H1 (cell line): ENCODE measurements around the gene RNF225. TPM values are rescaled to one million over a fixed set of nuclear protein-coding genes. Genes with fewer than 3 reads are reported as not detected.

Experiments used
- CTCF ChIA-PET: fragments of 300-600 bp; sonication (Branson Sonifier 250); formaldehyde crosslinking; loops from one replicate; lab custom pipeline; 2021; ENCODE audit not compliant: partially characterized antibody; lab: Charles Lee
- POLR2A ChIA-PET: fragments of 300-600 bp; sonication (Branson Sonifier 250); formaldehyde crosslinking; loops from one replicate; lab custom pipeline; 2021; ENCODE audit warnings: inconsistent platforms; ENCODE audit not compliant: partially characterized antibody; lab: Charles Lee
- DNase-seq, 2 experiments: peaks; one replicate each; pipeline versions ENCODE4 v3.0.0 to v3.0.0-alpha.2; 2010 to 2022; ENCODE audit warnings: low spot score in 2 of 2, low read depth in 1 of 2, mixed read lengths in 1 of 2
- FAIRE-seq: peaks from 2 replicates; lab custom pipeline; 2011; peaks lifted over from hg19 to GRCh38; lab: Jason Lieb, UNC
- H2AFZ ChIP-seq: 2 replicates; pipeline ENCODE4 v1.8.1; 2012; ENCODE audit warnings: low read length, inconsistent platforms
- H2AK5ac ChIP-seq: 2 replicates; pipeline ENCODE4 v1.6.1; 2013; ENCODE audit warnings: low read depth, low read length
- H2BK120ac ChIP-seq: replicated peaks from 2 replicates; pipeline ENCODE3; 2013; ENCODE audit warnings: low read depth, low read length, inconsistent platforms
- H2BK12ac ChIP-seq: 2 replicates; pipeline ENCODE4 v1.6.1; 2013; ENCODE audit warnings: low read depth, low read length
- H2BK15ac ChIP-seq: 2 replicates; pipeline ENCODE4 v1.6.1; 2013; ENCODE audit warnings: low read length
- H2BK20ac ChIP-seq: 2 replicates; pipeline ENCODE4 v1.6.1; 2013; ENCODE audit warnings: low read length
- H2BK5ac ChIP-seq: 2 replicates; pipeline ENCODE4 v1.6.1; 2013; ENCODE audit warnings: low read depth, low read length
- H3K14ac ChIP-seq: 2 replicates; pipeline ENCODE4 v1.6.1; 2013; ENCODE audit warnings: inconsistent platforms; ENCODE audit not compliant: insufficient read length
- H3K18ac ChIP-seq: 2 replicates; pipeline ENCODE4 v1.6.1; 2013; ENCODE audit warnings: low read length; ENCODE audit errors: extremely low read depth
- H3K23ac ChIP-seq: 2 replicates; pipeline ENCODE4 v1.6.1; 2013; ENCODE audit warnings: inconsistent platforms; ENCODE audit not compliant: insufficient read length
- H3K23me2 ChIP-seq: 2 replicates; pipeline ENCODE4 v1.6.1; 2013; ENCODE audit warnings: low read depth, low read length
- H3K27ac ChIP-seq: 2 replicates; pipeline ENCODE4 v1.6.1; 2011; ENCODE audit warnings: low read depth, low read length, inconsistent platforms
- H3K27me3 ChIP-seq, 4 experiments: replicated peaks in 1 of 4; 1 replicate in 1 of 4; 2 replicates in 3 of 4; pipeline versions ENCODE4 v1.6.1 to v1.8.1; 2011 to 2013; ENCODE audit warnings: low read length in 3 of 4, mild to moderate bottlenecking in 3 of 4, inconsistent platforms in 2 of 4, mixed read lengths in 2 of 4, moderate library complexity in 1 of 4; ENCODE audit not compliant: control insufficient read depth in 3 of 4, insufficient read depth in 3 of 4; ENCODE audit errors: extremely low read depth in 1 of 4
- H3K36me3 ChIP-seq, 4 experiments: 2 replicates each; pipeline versions ENCODE4 v1.6.1 to v1.8.1; 2011 to 2013; ENCODE audit warnings: mild to moderate bottlenecking in 4 of 4, low read length in 3 of 4, moderate library complexity in 2 of 4, control low read depth in 1 of 4, inconsistent platforms in 1 of 4; ENCODE audit not compliant: insufficient read depth in 4 of 4, control insufficient read depth in 2 of 4
- H3K4ac ChIP-seq: replicated peaks from 2 replicates; pipeline ENCODE3; 2013; ENCODE audit warnings: low read length, low read depth, mixed read lengths, inconsistent platforms; ENCODE audit not compliant: insufficient read length
- H3K4me1 ChIP-seq, 4 experiments: replicated peaks in 1 of 4; 1 replicate in 1 of 4; 2 replicates in 3 of 4; pipeline versions ENCODE4 v1.6.1 to v1.8.1; 2011 to 2013; ENCODE audit warnings: low read length in 3 of 4, inconsistent platforms in 2 of 4, mixed read lengths in 1 of 4; ENCODE audit not compliant: insufficient read depth in 4 of 4, control insufficient read depth in 3 of 4
- H3K4me2 ChIP-seq, 2 experiments: 2 replicates each; pipeline versions ENCODE4 v1.6.1 to v1.8.1; 2011 to 2013; ENCODE audit warnings: low read depth in 2 of 2, low read length in 2 of 2, control low read depth in 1 of 2, inconsistent platforms in 1 of 2, mild to moderate bottlenecking in 1 of 2; ENCODE audit not compliant: insufficient read depth in 1 of 2
- H3K4me3 ChIP-seq, 4 experiments: fragments of 200-600, 300-600 bp in 1 of 4; sonication (generic), shearing (Covaris generic), sonication (Bioruptor Twin) in 1 of 4; 2 replicates each; pipeline versions ENCODE4 v1.5.1 to v1.8.1; 2011 to 2016; ENCODE audit warnings: low read length in 4 of 4, low read depth in 3 of 4, control low read depth in 2 of 4, inconsistent platforms in 2 of 4, mild to moderate bottlenecking in 2 of 4, mixed read lengths in 1 of 4, moderate library complexity in 1 of 4; ENCODE audit not compliant: insufficient read depth in 2 of 4; ENCODE audit errors: extremely low read depth in 1 of 4
- H3K56ac ChIP-seq: replicated peaks from 2 replicates; pipeline ENCODE3; 2013; ENCODE audit warnings: low read depth, mild to moderate bottlenecking, mixed read lengths, low read length, inconsistent platforms; ENCODE audit not compliant: insufficient read length
- H3K79me1 ChIP-seq: 2 replicates; pipeline ENCODE4 v1.6.1; 2013; ENCODE audit warnings: low read depth, low read length, control low read depth
- H3K79me2 ChIP-seq, 2 experiments: 2 replicates each; pipeline versions ENCODE4 v1.6.1 to v1.8.1; 2012 to 2013; ENCODE audit warnings: low read length in 2 of 2, mild to moderate bottlenecking in 2 of 2, inconsistent platforms in 1 of 2; ENCODE audit not compliant: insufficient read depth in 2 of 2, control insufficient read depth in 1 of 2
- H3K9ac ChIP-seq, 4 experiments: replicated peaks in 1 of 4; 1 replicate in 1 of 4; 2 replicates in 3 of 4; pipeline versions ENCODE4 v1.6.1 to v1.8.1; 2011 to 2013; ENCODE audit warnings: low read depth in 3 of 4, low read length in 3 of 4, control low read depth in 2 of 4, mild to moderate bottlenecking in 2 of 4, moderate library complexity in 2 of 4, inconsistent platforms in 1 of 4; ENCODE audit errors: extremely low read depth in 1 of 4
- H3K9me3 ChIP-seq, 2 experiments: 2 replicates each; pipeline versions ENCODE4 v1.6.1 to v1.8.1; 2012 to 2013; ENCODE audit warnings: mild to moderate bottlenecking in 2 of 2, moderate library complexity in 2 of 2, control low read depth in 1 of 2, inconsistent platforms in 1 of 2, low read depth in 1 of 2, low read length in 1 of 2, mixed read lengths in 1 of 2; ENCODE audit not compliant: insufficient read depth in 2 of 2
- H4K20me1 ChIP-seq, 2 experiments: replicated peaks in 1 of 2; 2 replicates each; pipeline versions ENCODE3 to v1.8.1; 2011 to 2013; ENCODE audit warnings: inconsistent platforms in 2 of 2, low read length in 2 of 2, mild to moderate bottlenecking in 1 of 2; ENCODE audit not compliant: insufficient read depth in 2 of 2, control insufficient read depth in 1 of 2
- H4K5ac ChIP-seq: 2 replicates; pipeline ENCODE4 v1.6.1; 2013; ENCODE audit warnings: low read length, low read depth, mixed read lengths, inconsistent platforms; ENCODE audit not compliant: insufficient read length
- H4K8ac ChIP-seq: 2 replicates; pipeline ENCODE4 v1.8.0; 2013; ENCODE audit warnings: mild to moderate bottlenecking, moderate library complexity, low read length, inconsistent platforms; ENCODE audit not compliant: insufficient read depth; ENCODE audit errors: extremely low read depth
- H4K91ac ChIP-seq: replicated peaks from 2 replicates; pipeline ENCODE3; 2013; ENCODE audit warnings: low read length, mixed read lengths, inconsistent platforms; ENCODE audit not compliant: insufficient read length
- ATF2 ChIP-seq: IDR thresholded peaks from 2 replicates; pipeline ENCODE4 v1.6.1; 2012; ENCODE audit warnings: low read length, inconsistent platforms
- CBX5 ChIP-seq: fragments of 300-800, 300-1000 bp; sonication (generic); IDR thresholded peaks from 2 replicates; pipeline ENCODE4 v1.7.1; 2016; ENCODE audit warnings: antibody characterized with exemption, low read length, low read depth
- CHD1 ChIP-seq: IDR thresholded peaks from 2 replicates; pipeline ENCODE4 v1.6.1; 2012; ENCODE audit warnings: low read depth, low read length, improper control_type of control experiment
- CREB1 ChIP-seq: IDR thresholded peaks from 2 replicates; pipeline ENCODE4 v1.6.1; 2012; ENCODE audit warnings: inconsistent platforms
- EP300 ChIP-seq, 2 experiments: IDR thresholded peaks; 1 replicate in 1 of 2; 2 replicates in 1 of 2; pipeline ENCODE4 v1.6.1; 2011 to 2012; ENCODE audit warnings: low read depth in 2 of 2, low read length in 2 of 2, mild to moderate bottlenecking in 2 of 2, borderline replicate concordance in 1 of 2, inconsistent platforms in 1 of 2, moderate library complexity in 1 of 2
- GTF2F1 ChIP-seq: IDR thresholded peaks from 2 replicates; pipeline ENCODE4 v1.6.1; 2012; ENCODE audit warnings: low read depth, low read length, improper control_type of control experiment, borderline replicate concordance
- MAFK ChIP-seq: IDR thresholded peaks from 2 replicates; pipeline ENCODE4 v1.6.1; 2012; ENCODE audit warnings: low read depth, mild to moderate bottlenecking, improper control_type of control experiment, low read length
- SAP30 ChIP-seq: fragments of 300-600 bp; sonication (generic); IDR thresholded peaks from 2 replicates; pipeline ENCODE4 v1.7.1; 2012; ENCODE audit warnings: low read length, moderate library complexity, mild to moderate bottlenecking, inconsistent platforms; ENCODE audit not compliant: insufficient read depth, insufficient replicate concordance
- SP2 ChIP-seq: IDR thresholded peaks from 2 replicates; pipeline ENCODE4 v1.6.1; 2012; ENCODE audit warnings: mild to moderate bottlenecking, low read length, inconsistent platforms
- SUZ12 ChIP-seq: fragments of 200-600 bp; sonication (generic); IDR thresholded peaks from 2 replicates; pipeline ENCODE4 v1.6.1; 2012; ENCODE audit warnings: mild to moderate bottlenecking, inconsistent platforms, low read length, moderate library complexity, mixed read lengths
- TBP ChIP-seq: IDR thresholded peaks from 2 replicates; pipeline ENCODE4 v1.6.1; 2011; ENCODE audit warnings: low read depth, low read length, improper control_type of control experiment
- ZNF274 ChIP-seq: IDR thresholded peaks from 2 replicates; pipeline ENCODE4 v1.7.0; 2012; ENCODE audit warnings: low read length, borderline replicate concordance; ENCODE audit errors: extremely low read depth
- WGBS, 2 experiments: shearing (Covaris generic) in 1 of 2; methylation state at CpG; one replicate each; pipeline versions ENCODE4 v1.1.6 to v1.1.7; 2013 to 2015; ENCODE audit warnings: low lambda C conversion rate in 2 of 2, mixed read lengths in 2 of 2, inconsistent platforms in 1 of 2, low coverage in 1 of 2, missing lambda C conversion rate in 1 of 2; ENCODE audit not compliant: insufficient replicate concordance in 2 of 2, insufficient coverage in 1 of 2, insufficient read length in 1 of 2; ENCODE audit errors: extremely low coverage in 1 of 2, missing lambda C conversion rate in 1 of 2; 5-methylcytosine and 5-hydroxymethylcytosine counted together
- polyA plus RNA-seq, 7 experiments: library from polyadenylated mRNA; depleted of rRNA in 3 of 7; stranded (reverse) in 5 of 7; unstranded in 2 of 7; fragments of >200 nt in 5 of 7; fragments of 200-250 nt in 2 of 7; gene quantifications; 1 replicate in 5 of 7; 2 replicates in 1 of 7; 4 replicates in 1 of 7; pipeline versions ENCODE4 v1.2.1 to v1.2.3, GENCODE V29; 2011 to 2013; ENCODE audit warnings: missing spikeins in 2 of 7, mixed read lengths in 2 of 7
- total RNA-seq: library from RNA; stranded (reverse); fragmentation: NEBNext Ultra II Directional; extraction: Animal tissue kit (Norgen Biotek cat#: 25700); gene quantifications from 2 replicates; pipeline ENCODE4 v1.2.1, GENCODE V29; 2021

RNF225 gene
- total and polyA plus RNA-seq, 2 of the 8 experiments (the other 6 are each of a cell fraction or from before 2014, with no cell fraction given): 0.17 to 1.0 TPM

DNA sequence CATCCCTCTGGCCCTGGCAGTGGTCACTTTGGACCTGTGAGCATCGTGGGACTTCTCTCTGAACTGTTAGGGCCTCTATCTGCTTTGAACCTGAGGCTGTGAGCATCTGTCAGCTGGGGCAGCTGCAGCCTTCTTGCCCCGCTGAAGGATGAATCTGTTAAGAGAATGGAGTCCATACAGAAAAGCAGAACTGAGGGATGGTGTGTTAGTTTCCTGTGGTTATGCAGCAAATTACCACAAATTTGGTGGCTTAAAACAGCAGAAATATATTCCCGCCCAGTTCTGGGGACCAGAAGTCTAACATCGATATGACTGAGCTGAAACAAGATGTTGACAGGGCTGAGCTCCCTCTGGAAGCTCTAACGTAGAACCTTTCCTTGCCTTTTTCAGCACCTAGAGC is 31.3 kb upstream of the RNF225 start:
- no peak overlapping the region for H4K91ac ChIP-seq
- H3K27me3 ChIP-seq: no peaks in the 10 kb centered on the region
- H3K23me2 ChIP-seq: peaks cover 5% of the 10 kb centered on the region
- H2BK20ac ChIP-seq: no peak overlapping the region
- no peaks in the 10 kb centered on the region for H3K9me3 ChIP-seq
- no peak overlapping the region for H3K27ac ChIP-seq
- H3K79me2 ChIP-seq: no peaks in the 10 kb centered on the region
- no peak for FAIRE-seq
- no peak overlapping the region for H2BK120ac ChIP-seq
- 88% methylated on average over 5 of the region's 5 CpGs; no CpG with 5 or more reads in 1 of the 2 experiments for WGBS, 2 experiments
- ChIA-PET POLR2A (interaction anchor here (1.1 to 7.8 kb wide), 7 partner anchors 12 to 191 kb away, joined by 3 to 102 read pairs (median 23); partner anchors contain the start of genes A1BG, CHMP2A, RNF225 and RPS5), CTCF (interaction anchor here (0.8 to 2.2 kb wide), 7 partner anchors 10 to 132 kb away, joined by 3 to 6 read pairs (median 4); no protein-coding TSS in a partner anchor)
- H2AK5ac ChIP-seq: no peak overlapping the region
- H2BK5ac ChIP-seq: no peak overlapping the region
- no peak overlapping the region for H4K8ac ChIP-seq
- H3K23ac ChIP-seq: no peak overlapping the region
- no peak overlapping the region for H3K14ac ChIP-seq
- DNase-seq: no peak
- H4K20me1 ChIP-seq: no peaks in the 10 kb centered on the region
- H3K79me1 ChIP-seq: no peaks in the 10 kb centered on the region
- H3K56ac ChIP-seq: no peak overlapping the region
- no peak overlapping the region for H2BK15ac ChIP-seq
- no peak overlapping the region for H3K4me2 ChIP-seq
- no peak for TF ChIP-seq SAP30
- no peak for TF ChIP-seq CBX5
- no peak for TF ChIP-seq SUZ12
- no peak for TF ChIP-seq ZNF274
- no peak for TF ChIP-seq CREB1
- TF ChIP-seq EP300 (IDR thresholded peaks at IDR 0.05; ENCODE audit: borderline replicate concordance in 1 of 2, low read depth in 2 of 2, low read length in 2 of 2): no peak
- TF ChIP-seq TBP: no peak
- no peak for TF ChIP-seq GTF2F1
- no peak for TF ChIP-seq CHD1
- TF ChIP-seq MAFK: no peak
- no peak for TF ChIP-seq SP2
- no peak for TF ChIP-seq ATF2
- peaks cover 0 to 8% (median 1%) of the 10 kb centered on the region in 4 experiments; a peak in 3 of 7 replicates for H3K4me1 ChIP-seq
- no peak overlapping the region for H2BK12ac ChIP-seq
- no peak overlapping the region for H2AFZ ChIP-seq
- H3K9ac ChIP-seq: no peak overlapping the region
- no peak overlapping the region for H4K5ac ChIP-seq
- H3K36me3 ChIP-seq: peaks cover 0 to 2% (median 0%) of the 10 kb centered on the region in 4 experiments; a peak in 2 of 8 replicates
- no peak overlapping the region for H3K4me3 ChIP-seq
- H3K18ac ChIP-seq: no peak overlapping the region
- no peak overlapping the region for H3K4ac ChIP-seq
